Measurements from ENCODE around the gene C1orf159.
A peak's percentile ranks its signal among the peaks of the same experiment; 100 is the strongest.

The C1orf159 gene

GRCh38 chr1:1033009-1033587 lies 82.8 kb downstream of the C1orf159 start:
- peak; percentile 88 for DNase-seq

- no peak for DNase-seq
Measured at GRCh38 chr1:1032424-1032823, 83.5 kb downstream of the C1orf159 start.
